DMS79 (cell line): ENCODE data around the gene CAMSAP3.
"Not testable (repeated sequence)": the region's sequence is repeated elsewhere in the genome, so short reads cannot be mapped to it uniquely, and the experiment has no call there.

Source experiments
- DNase-seq: peaks from one replicate; lab custom pipeline; 2025; lab: John Stamatoyannopoulos, UW

CAMSAP3 gene

GRCh38 chr19:7635670-7636069, 40.0 kb downstream of the CAMSAP3 start:
- no peak for DNase-seq

- no peak for DNase-seq
These were observed 40.6 kb downstream of the CAMSAP3 start for GRCh38 chr19:7636317-7636690.

- DNase-seq, result peak; percentile 64
These were observed 41.2 kb downstream of the CAMSAP3 start, which contains the start of gene STXBP2 for GRCh38 chr19:7636691-7637373. Gene STXBP2 (plus strand): TSS chr19:7637110. CDS start chr19:7637150, 40 bp downstream.

GRCh38 chr19:7637374-7638256, 42.0 kb downstream of the CAMSAP3 start:
- DNase-seq, result no peak

GRCh38 chr19:7638802-7639465, 43.3 kb downstream of the CAMSAP3 start:
- DNase-seq, result no peak

- no peak for DNase-seq
These were observed 44.2 kb downstream of the CAMSAP3 start for GRCh38 chr19:7639863-7640348.

GRCh38 chr19:7640803-7641202, 45.1 kb downstream of the CAMSAP3 start:
- DNase-seq, result no peak

GRCh38 chr19:7641290-7642276, 45.9 kb downstream of the CAMSAP3 start:
- DNase-seq, result no peak

GRCh38 chr19:7642295-7643030, 46.8 kb downstream of the CAMSAP3 start:
- DNase-seq, result no peak

- no peak for DNase-seq
These were observed 47.4 kb downstream of the CAMSAP3 start for GRCh38 chr19:7643031-7643415.

- DNase-seq, result not testable (repeated sequence)
These were observed 48.2 kb downstream of the CAMSAP3 start for GRCh38 chr19:7643629-7644549.

GRCh38 chr19:7644550-7644877, 48.9 kb downstream of the CAMSAP3 start:
- DNase-seq, result no peak

GRCh38 chr19:7645163-7645562, 49.5 kb downstream of the CAMSAP3 start:
- no peak for DNase-seq

- no peak for DNase-seq
These were observed 50.2 kb downstream of the CAMSAP3 start for GRCh38 chr19:7645656-7646425.

GRCh38 chr19:7646426-7646700, 50.7 kb downstream of the CAMSAP3 start:
- no peak for DNase-seq

GRCh38 chr19:7647156-7647555, 51.5 kb downstream of the CAMSAP3 start:
- no peak for DNase-seq

- DNase-seq, result no peak
These were observed 52.8 kb downstream of the CAMSAP3 start for GRCh38 chr19:7648265-7649014.

- no peak for DNase-seq
These were observed 54.5 kb downstream of the CAMSAP3 start for GRCh38 chr19:7650148-7650547.
